NCI-H187 (cell line): Measurements from ENCODE around the gene RRAS2.
A peak's percentile ranks its signal among the peaks of the same experiment; 100 is the strongest.

Source experiments
- DNase-seq, 2 experiments: peaks; one replicate each; lab custom pipeline; 2025; lab: John Stamatoyannopoulos, UW

The RRAS2 gene

DNA sequence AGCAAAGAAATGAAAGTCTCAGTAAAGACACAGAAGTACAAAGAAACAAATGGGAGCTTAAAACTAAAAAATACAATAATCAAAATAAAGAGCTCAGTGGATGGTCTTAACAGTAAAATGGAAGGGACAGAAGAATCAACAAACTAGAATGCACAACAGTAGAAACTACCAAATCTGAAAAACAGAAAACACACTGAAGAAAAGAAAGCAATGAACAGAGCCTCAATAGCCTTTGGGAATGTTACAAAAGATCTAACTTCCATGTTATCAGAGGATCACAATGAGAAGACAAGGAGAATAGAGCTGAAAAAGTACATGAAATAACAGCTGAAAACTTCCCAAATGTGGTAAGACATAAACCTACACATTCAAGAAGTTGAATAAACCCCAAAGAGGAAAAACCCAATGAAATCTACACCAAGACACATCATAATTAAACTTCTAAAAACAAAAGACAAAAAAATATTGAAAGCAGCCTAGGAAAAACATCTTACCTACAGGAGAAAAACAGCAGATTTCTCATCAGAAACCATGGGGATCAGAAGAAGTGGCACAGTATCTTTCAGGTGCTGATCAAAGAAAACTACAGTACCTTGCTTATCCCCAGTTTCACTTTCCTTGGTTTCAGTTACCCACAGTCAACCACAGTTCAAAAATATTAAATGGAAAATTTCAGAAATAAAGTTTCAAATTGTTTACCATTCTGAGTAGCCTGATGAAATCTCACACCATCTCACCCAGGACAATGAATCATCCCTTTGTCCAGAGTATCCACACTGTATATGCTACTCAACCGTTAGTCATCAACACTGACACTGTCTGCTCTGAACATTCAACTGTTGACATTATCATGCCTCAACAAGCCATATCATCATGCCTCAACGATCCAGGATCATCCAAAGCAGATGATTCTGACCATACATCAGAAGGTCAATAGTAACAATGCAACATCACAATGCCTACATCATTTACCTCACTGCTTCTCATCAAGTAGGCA, 22.2 kb downstream of the RRAS2 start:
- no peak for DNase-seq

DNA sequence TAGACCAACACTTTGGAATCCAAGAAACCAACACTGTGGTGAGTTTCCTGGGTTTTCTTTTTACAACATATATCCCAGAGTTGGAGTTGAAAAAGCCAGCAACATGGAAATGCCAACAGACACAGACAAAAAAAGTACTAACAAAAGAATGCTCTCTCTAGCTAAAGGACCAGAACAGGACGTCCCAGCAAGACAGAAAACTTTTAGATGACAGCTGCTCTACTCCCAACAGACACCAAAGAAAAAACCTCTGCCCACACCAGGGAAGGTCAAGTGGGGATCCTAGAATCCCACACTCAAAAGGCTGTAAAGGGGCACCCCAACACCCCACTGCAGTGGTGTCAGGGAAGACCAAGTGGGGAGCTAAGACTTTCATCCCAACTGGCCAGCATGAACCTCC, 23.3 kb downstream of the RRAS2 start:
- no peak for DNase-seq

DNA sequence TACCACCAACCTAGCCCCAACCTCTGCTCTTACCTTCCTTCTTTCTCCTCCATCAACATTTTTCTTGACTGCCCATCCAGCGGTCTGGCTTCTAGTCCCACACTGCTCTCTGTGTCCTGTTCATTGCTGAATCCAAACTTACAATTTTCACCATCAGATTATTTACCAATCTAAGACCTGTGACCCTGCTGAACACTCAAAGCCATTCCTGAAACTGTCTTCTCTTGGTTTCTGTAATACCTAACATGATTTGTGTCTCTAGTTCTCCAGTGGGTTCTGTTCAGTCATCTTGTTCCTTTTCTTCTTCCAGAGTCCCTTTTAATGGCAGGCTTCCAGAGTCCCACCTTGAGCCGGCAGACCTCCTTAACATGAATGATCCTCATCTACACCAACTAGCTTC, 24.1 kb downstream of the RRAS2 start:
- no peak for DNase-seq

DNA sequence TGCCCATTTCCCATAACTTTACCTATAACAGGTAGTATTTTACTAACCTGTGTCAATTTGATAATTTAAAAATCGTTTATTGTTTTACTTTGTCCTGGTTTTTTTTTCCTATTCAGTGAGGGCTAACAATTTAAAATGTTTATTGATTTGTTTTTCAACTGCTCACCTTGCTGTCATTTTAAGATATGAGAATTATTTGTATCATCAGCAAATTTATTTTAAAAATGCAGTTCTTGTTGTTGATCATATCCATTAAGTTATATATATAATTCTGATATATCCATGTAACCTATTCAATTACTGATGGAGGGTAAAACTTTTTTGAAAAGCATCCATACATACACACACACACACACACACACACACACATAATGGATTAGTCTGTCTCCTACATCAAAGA, 24.8 kb downstream of the RRAS2 start:
- no peak for DNase-seq

DNA sequence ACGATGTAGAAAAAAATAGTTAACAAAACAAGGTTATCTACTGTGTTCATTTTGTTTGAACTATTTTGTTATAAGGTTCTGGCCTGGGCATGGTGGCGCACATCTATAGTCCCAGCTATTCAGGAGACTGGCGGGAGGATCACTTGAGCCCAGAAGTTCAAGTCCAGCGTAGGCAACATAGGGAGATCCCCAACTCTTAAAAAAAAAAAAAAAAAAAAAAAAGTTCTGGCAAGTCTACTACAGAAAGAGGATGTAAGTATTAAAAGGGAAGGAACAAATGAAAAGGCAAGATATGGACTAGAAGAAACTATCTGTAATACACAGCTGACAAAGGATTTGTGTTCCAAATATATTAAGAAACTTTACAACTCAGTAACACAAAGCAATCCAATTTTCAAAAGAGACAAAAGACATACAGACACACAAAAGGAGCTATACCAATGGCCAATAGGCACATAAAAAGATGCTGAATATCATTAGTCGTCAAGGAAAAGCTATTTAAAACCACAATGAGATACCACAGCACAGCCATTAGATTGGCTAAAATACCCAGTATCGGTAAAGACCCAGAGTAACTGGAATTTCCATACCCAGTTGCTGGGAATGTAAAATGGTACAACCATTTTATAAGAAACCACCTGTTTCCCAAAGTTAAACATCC, 27.4 kb downstream of the RRAS2 start:
- DNase-seq, result no peak

DNA sequence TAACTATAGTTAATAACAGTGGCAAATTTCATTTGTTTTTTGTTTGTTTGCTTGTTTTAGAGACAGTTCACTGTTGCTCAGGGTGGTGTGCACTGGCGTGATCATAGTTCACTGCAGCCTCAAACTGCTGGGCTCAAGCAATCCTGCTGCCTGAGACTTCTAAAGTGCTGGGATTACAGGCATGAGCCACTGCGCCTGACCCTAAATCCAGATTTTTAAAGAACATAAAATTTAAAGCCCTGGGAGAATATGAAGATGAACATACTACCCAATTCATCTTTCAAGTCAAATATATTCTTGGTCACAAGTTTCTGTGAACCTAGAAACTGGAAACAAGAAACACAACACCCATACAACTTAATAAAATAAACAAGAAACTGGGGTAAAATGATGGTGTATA, 28.1 kb downstream of the RRAS2 start:
- no peak for DNase-seq

DNA sequence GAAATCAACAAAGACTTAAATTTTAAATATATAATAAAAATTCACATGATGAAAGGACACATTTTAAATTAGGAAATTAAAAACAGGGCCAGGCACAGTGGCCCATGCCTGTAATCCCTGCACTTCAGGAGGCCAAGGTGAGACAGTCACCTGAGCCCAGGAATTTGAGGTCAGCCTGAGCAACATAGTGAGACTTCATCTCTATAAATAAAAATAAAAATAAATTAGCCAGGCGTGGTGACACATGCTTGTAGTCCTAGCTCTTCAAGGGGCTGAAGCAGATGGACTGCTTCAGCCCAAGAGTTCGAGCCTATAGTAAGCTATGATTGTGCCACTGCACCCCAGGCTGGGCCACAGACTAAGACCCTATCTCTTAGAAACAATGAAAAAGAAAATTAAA, 29.3 kb downstream of the RRAS2 start:
- no peak for DNase-seq

DNA sequence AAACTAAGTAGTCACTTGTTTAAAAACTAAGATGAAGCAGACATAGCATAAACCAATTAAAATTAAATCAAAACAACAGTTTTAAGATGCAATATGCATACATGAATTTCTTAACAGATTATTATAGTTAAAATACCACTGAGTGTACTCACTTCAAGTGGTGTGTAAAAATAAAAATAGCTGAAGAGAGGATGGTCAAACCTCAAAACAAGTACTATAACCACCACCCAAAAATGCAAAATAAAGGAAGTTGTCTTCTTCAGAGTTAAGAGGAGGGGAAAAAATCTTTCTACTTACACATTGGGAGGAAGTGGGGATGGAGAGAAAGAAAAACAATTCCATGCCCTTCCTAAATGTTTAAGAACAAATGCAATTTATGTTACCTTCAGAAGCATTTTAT, 31.9 kb downstream of the RRAS2 start:
- DNase-seq, result no peak

DNA sequence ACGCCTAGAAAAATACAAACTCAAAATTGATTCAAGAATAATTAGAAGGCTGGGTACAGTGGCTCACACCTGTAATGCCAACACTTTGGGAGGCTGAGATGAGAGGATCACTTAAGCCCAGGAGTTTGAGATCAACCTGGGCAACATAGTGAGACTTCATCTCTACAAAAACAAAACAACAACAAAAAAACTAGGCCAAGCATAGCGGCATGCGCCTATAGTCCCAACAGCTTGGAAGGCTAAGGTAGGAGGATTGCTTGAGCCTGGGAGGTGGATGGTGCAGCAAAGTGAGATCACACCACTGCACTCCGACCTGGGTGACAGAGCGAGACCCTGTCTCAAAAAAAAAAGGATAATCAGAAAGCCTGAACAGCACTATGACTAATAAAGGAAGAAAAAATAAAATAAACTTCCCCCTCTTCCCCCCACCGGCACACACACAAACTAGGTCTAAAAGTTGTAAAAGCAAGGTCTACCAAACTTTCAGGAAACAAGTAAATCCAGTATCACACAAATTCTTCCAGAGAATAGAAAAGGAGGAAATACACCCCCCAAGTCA, 35.8 kb downstream of the RRAS2 start:
- DNase-seq, result no peak

DNA sequence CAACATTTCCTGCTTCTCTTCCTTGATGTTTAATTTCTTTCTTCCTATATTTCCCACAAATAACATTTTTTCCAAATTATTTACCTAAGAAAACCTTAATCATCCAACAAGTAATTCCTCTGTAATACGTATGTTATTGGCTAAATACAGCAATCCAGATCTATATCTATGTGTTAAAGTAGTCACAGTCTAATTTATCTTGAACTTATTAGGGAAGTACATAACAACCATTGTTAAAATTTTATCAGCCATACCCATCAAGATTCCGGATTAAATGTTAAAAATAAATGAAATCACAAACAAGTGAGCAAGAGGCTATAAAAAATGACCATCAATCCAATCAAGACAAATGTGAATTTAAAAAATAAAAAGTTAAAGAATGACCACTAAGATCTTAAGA, 36.5 kb downstream of the RRAS2 start:
- no peak for DNase-seq

DNA sequence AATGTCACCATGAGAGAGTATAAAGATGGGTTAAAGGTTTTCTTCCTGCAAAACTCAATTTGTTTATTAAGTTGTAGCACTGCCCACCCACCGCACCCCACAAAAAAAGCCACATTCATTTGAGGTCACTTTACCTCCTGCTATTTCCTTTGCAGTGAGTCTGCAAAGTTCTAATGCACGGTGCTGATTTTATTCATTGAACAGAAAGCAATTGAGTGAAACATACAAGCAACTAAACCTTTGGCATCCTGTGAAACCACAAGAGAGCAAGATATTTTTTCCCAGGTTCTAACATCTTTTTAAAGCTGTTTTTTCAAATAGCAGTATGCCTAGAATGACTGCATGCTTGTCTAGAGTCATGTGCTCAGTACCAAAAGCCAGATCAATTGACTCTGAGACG, 39.0 kb downstream of the RRAS2 start:
- no peak for DNase-seq

DNA sequence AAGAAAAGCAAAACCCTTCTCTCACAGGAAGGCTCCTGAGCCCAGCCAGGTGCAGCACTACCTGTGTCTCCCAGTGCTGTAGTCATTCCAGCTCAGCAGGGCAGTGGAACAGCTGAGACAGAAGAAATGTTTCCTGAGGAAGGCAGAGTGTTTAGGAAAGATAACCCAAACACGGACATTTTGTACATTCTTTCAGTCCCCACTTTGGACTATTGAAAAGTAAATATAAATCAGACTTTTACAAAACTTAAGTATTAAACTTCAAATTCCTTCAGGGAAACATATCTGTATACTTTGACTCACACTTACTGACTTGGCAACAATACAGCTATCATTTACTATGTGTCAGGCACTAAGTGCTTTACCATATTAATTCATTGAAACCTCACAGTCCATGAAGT, 40.4 kb downstream of the RRAS2 start:
- no peak for DNase-seq

DNA sequence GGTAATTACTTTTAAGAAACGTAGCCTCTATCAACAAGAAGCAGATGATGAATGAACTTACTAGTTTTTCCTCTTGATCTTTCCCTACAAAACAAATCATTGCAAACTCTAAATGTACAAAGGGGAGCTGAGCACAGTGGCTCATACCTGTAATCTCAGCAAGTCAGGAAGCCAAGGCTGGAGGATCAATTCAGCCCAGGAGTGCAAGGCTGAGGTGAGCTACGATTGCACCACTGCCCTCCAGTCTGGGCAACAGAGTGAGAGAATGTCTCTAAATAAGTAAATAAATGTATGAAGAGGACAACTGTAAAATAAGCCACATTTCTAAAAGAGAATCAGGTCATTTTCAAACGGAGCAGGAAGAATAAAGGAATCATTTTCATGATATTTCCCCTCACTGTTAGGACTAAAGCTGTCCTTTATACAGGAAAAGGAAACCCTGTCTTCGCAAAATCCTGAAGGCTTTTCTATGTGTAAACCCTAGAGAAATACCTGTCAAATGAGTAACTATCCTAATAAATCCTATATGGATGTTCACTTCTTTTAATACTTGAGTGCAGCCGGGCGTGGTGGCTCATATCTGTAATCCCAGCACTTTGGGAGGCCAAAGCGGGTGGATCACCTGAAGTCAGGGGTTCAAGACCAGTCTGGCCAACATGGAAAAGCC, 41.2 kb downstream of the RRAS2 start:
- DNase-seq, result no peak

DNA sequence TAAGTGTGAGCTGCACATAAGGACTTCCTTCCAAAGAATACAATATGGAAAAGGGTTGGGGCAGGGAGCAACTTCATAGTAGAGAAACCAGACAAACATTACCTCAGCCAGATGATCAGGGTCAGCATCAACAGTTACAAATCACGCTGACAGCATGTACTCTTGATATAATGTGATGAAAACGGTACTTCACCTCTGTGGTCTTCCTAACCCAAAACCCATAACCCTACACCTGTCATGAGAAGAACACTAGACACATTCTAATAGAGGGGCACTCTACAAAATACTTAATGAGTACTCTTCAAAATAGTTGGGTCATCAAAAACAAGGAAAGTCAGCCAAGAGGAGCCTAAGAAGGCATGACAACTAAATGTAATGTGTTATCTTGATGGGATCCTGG, 43.9 kb downstream of the RRAS2 start:
- no peak for DNase-seq

DNA sequence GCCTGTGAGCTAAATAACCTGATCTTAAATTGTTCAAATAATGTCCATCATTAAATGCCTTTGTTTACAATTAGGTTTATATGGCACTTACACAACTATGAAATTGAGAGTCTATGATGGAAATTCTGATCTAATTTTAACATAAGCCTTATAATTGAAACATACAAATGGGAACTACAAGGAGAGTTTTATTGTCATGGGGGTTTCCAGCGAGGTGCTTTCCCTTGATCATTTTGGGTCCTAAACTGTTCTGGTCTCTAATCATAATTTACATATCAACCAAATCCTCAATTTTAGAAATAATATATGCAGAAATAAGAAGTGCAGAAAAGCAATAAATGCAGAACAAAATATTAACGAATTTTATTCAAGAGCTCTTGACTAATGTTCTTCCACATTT, 44.9 kb downstream of the RRAS2 start:
- no peak for DNase-seq

DNA sequence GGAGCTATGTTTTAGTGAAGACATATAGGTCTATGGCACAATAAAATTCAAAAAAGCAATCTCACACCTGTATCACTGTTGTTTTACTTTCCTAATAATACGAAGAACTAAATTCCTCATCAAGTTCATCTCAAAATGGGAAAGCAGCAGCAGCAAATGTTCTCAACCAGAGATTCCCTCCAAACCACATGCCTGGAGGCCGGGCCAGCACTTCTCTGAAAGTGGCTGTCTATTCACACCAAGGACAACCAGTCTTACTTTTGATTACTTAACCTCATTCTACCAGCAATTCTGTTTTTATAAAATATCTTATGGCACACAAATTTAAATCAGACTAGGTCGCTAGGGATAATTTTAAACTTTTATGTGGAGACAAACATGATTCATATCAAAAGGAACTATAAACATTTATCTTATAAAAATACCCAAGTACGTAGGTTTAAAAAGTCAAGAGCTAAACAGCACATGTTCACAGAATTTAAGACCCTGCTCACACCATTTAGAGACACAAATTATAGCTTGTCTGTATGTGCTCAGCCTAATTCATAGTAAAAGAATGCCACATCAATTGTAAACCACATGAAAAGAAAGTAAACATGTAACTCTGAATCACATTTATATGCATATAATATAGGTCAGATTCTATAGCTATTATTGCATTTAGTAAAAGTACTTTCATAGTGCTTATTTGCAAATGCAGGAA, 46.1 kb downstream of the RRAS2 start:
- no peak for DNase-seq

DNA sequence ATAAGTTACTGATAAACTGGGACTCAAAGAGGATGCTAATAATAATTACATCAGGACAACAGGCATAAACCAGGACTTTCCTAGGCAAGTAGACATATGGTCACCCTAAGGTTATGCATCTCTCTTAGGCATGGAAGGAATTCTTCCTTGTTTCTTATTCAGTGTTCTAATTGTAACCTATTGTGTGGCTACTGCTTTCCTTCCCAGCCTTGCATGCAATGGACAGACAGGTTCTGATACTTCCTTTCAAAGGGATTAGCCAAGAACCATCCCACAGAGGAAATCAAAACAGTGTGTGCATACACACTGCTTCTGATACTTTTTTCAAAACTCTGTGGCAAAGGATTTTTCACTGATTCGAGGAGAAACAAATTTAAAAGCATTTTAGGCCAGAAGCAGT, 48.3 kb downstream of the RRAS2 start:
- DNase-seq, result no peak

DNA sequence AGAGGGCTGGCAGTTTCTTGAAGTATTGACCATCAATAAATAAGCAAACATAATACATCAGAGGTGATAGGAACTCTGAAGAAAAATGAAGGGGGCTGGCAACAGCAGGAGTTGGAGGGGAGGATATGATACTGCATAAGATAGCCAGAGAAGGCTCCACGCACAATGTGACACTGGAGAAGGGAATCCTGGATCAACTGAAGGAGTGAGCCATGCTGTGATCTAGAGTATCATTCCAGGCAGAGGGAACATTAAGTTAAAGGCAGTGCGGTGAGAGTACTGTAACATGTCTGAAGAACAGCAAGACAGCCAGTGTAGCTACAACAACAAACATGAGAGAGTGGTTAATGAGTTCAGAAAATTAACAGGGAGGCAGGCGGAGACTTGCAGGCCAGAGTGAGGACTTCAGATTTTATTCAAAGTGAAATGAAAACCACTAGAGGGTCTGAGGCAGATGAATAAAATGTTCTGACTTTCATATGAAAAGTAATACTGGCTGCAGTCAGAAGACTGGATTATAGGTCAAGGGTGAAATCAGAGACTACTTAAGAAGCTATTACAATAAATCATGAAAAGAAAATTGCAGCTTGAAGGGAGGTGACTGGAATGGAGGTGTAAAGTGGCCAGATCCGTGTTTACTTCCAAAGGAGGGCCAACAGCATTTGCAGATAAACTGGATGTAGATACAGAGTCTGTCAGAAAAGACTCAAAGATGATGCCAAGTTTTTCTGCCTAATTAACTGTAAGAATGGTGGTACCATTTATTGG, 49.4 kb downstream of the RRAS2 start:
- peak in 1 of 2 experiments; percentile 12 for DNase-seq

DNA sequence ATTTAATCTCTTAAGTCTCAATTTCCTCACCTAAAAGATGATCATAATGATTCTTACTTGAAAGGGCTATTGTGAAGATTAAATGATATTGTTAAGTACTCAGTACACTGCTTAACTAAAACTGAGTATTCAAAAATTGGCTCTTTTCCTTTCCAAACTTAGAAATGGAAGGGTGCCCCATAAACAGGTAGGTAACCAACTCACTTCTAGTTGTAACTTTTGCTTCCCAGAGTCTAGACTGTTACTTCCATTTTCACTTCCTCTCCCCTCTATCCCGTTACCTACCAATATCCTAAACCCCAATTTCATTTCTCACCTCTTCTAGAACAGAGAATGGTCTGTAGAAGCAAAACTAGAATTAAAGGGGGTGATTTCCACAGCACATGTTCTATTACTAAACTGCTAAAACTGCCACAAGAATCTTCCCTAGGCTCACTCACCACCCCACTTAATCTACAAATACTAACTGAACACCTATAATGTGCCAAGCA, 50.0 kb downstream of the RRAS2 start:
- no peak for DNase-seq

DNA sequence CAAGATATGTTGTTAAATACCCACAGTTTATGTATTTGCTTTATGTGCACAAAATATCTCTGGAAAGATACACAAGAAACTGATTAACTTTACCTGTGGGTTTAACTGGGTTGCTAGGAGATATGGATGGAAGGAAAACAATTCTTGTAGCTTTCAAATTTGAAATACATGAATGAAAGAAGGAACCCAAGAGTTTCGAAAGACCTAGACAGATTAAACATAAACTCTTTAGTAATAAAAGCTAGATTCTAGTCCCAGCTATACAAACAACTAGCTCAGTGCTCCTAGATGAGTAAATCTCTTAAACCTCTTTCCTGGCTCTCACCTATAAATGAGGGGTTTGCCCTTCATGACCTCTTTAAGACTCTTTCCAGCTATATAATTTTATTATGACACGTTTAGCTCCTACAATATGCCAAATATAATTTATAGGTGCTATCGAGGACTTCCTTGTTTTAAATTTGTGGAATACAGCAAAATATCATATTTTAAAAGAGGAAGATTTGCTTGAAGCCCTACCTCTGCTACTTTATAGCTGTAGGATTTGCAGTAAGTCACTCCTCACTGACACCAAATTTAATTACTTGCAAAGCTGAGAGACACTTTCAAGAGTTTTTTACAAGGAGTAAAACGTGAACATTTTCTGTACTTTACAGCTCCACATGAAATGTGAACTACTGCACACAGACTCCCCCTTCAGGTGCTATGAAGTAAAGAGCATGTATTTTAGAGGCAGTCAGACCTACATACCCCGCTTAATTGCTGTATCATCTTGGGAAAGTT, 50.7 kb downstream of the RRAS2 start:
- DNase-seq, result no peak
